Mammary epithelial cell (primary cell): Measurements from ENCODE around the gene USP48.
"Not testable (repeated sequence)": the region's sequence is repeated elsewhere in the genome, so short reads cannot be mapped to it uniquely, and the experiment has no call there.

Experiments used
- CTCF ChIP-seq, 2 donors: IDR thresholded peaks in 1 of 2; conservative IDR thresholded peaks in 1 of 2; 2 replicates each; pipeline ENCODE4 v1.5.1; 2011 to 2012; ENCODE audit warnings: inconsistent platforms in 2 of 2, low read length in 2 of 2, mild to moderate bottlenecking in 2 of 2, control low read depth in 1 of 2, low read depth in 1 of 2; ENCODE audit not compliant: insufficient read depth in 1 of 2; ENCODE audit errors: extremely low read depth in 1 of 2
- EZH2 ChIP-seq: IDR thresholded peaks from 2 replicates; pipeline ENCODE4 v1.6.1; 2012; ENCODE audit warnings: low read length, inconsistent platforms, borderline replicate concordance

GRCh38 chr1:21771672-21772071 is 11.3 kb downstream of the USP48 start:
- TF ChIP-seq EZH2; CTCF (conservative IDR thresholded peaks at IDR 0.05 in 1 of 2, IDR thresholded peaks at IDR 0.05 in 1 of 2; ENCODE audit: extremely low read depth in 1 of 2, insufficient read depth in 1 of 2, low read depth in 1 of 2, low read length in 2 of 2): not testable (repeated sequence)
